K562 (cell line): ENCODE results near the gene RAD54L. TPM values are rescaled to one million over a fixed set of nuclear protein-coding genes. Genes with fewer than 3 reads are reported as not detected.

Source experiments
- ATAC-seq: fragments of 200-7000 bp; cut with Tn5 transposase; 3 replicates; pipeline ENCODE4 v1.9.1; 2020; ENCODE audit warnings: moderate library complexity
- BruUV-seq: library from RNA; stranded (reverse); fragments of 400-500 nt; replicated peaks from 2 replicates; lab custom pipeline; 2021; lab: Mats Ljungman, UMichigan
- CTCF ChIA-PET: fragments of 300-600 bp; formaldehyde crosslinking; extraction: SDS; loops from one replicate; lab custom pipeline; 2021; ENCODE audit warnings: low intra/inter-chr PET ratio; lab: Yijun Ruan, JAX
- POLR2A ChIA-PET: fragments of 300-600, 350-650 bp; sonication (Branson Sonifier 250); formaldehyde crosslinking; extraction: SDS; loops from one replicate; lab custom pipeline; 2021; ENCODE audit warnings: antibody characterized with exemption, inconsistent platforms; lab: Yijun Ruan, JAX
- DNase-seq, 4 experiments: peaks; one replicate each; pipeline versions ENCODE4 v3.0.0 to v3.0.0-alpha.2; 2011 to 2018; ENCODE audit warnings: low spot score in 3 of 4, mixed read lengths in 3 of 4; ENCODE audit errors: extremely low read depth in 1 of 4
- FAIRE-seq: peaks from 2 replicates; lab custom pipeline; 2011; peaks lifted over from hg19 to GRCh38; lab: Jason Lieb, UNC
- H2AFZ ChIP-seq: 2 replicates; pipeline ENCODE4 v1.6.0; 2011; ENCODE audit warnings: low read depth, low read length, control low read depth, inconsistent platforms
- H3K27ac ChIP-seq: fragments of 200-600 bp; 3 replicates; pipeline ENCODE4 v1.8.0; 2011; ENCODE audit warnings: low read depth, mild to moderate bottlenecking, control low read depth, inconsistent platforms, low read length, moderate library complexity, mixed read lengths; ENCODE audit errors: extremely low read depth
- H3K27me3 ChIP-seq, 2 experiments: fragments of 300-600 bp in 1 of 2; 2 replicates in 1 of 2; 3 replicates in 1 of 2; pipeline versions ENCODE4 v1.6.0 to v1.8.0; 2011; ENCODE audit warnings: inconsistent platforms in 2 of 2, low read length in 2 of 2, mild to moderate bottlenecking in 1 of 2, mixed read lengths in 1 of 2, moderate library complexity in 1 of 2; ENCODE audit not compliant: control insufficient read depth in 2 of 2, insufficient read depth in 2 of 2
- H3K36me3 ChIP-seq: fragments of 300-600 bp; 3 replicates; pipeline ENCODE4 v1.8.0; 2011; ENCODE audit warnings: mild to moderate bottlenecking, low read length, inconsistent platforms; ENCODE audit not compliant: control insufficient read depth, insufficient read depth
- H3K4me1 ChIP-seq, 2 experiments: fragments of 200-600 bp in 1 of 2; replicated peaks in 1 of 2; 2 replicates in 1 of 2; 3 replicates in 1 of 2; pipeline versions ENCODE4 v1.5.1 to v1.8.0; 2011; ENCODE audit warnings: inconsistent platforms in 2 of 2, low read length in 2 of 2, mild to moderate bottlenecking in 1 of 2, mixed read lengths in 1 of 2, moderate library complexity in 1 of 2; ENCODE audit not compliant: control insufficient read depth in 2 of 2, insufficient read depth in 2 of 2
- H3K4me2 ChIP-seq: 2 replicates; pipeline ENCODE4 v1.6.1; 2011; ENCODE audit warnings: low read length, control low read depth, inconsistent platforms, mixed read lengths; ENCODE audit not compliant: insufficient read depth
- H3K4me3 ChIP-seq: fragments of 200-600 bp; sonication (generic), shearing (Covaris generic); 2 replicates; pipeline ENCODE4 v1.5.1; 2016; ENCODE audit warnings: control low read depth, inconsistent platforms
- H3K79me2 ChIP-seq: fragments of 200-600 bp; 3 replicates; pipeline ENCODE4 v1.8.0; 2011; ENCODE audit warnings: low read length, inconsistent platforms; ENCODE audit not compliant: control insufficient read depth, insufficient read depth
- H3K9ac ChIP-seq, 2 experiments: 2 replicates each; pipeline versions ENCODE4 v1.6.0 to v1.6.1; 2011; ENCODE audit warnings: low read depth in 2 of 2, low read length in 2 of 2, control low read depth in 1 of 2, inconsistent platforms in 1 of 2, mild to moderate bottlenecking in 1 of 2, mixed read lengths in 1 of 2; ENCODE audit not compliant: insufficient read depth in 1 of 2
- H3K9me1 ChIP-seq: one replicate; pipeline ENCODE4 v1.6.0; 2011; ENCODE audit warnings: inconsistent platforms, mild to moderate bottlenecking, low read length, moderate library complexity; ENCODE audit not compliant: control insufficient read depth, insufficient read depth
- H3K9me3 ChIP-seq: replicated peaks from 2 replicates; pipeline ENCODE4 v1.5.1; 2011; ENCODE audit warnings: low read depth, low read length, inconsistent platforms; ENCODE audit not compliant: control insufficient read depth, insufficient read depth
- H4K20me1 ChIP-seq: replicated peaks from 2 replicates; pipeline ENCODE4 v1.6.1; 2011; ENCODE audit warnings: low read length, inconsistent platforms, mixed read lengths; ENCODE audit not compliant: control insufficient read depth, insufficient read depth
- ADNP ChIP-seq: fragments of 200-800 bp; sonication (Bioruptor generic); IDR thresholded peaks from 2 replicates; pipeline ENCODE4 v1.6.1; 2016; ENCODE audit warnings: missing genetic modification characterization, missing compliant biosample characterization
- ARNT ChIP-seq, 2 experiments: fragments of 450-650 bp; IDR thresholded peaks; 2 replicates each; pipeline ENCODE4 v1.6.1; 2016; ENCODE audit warnings: mild to moderate bottlenecking in 1 of 2
- CEBPB ChIP-seq: fragments of 450-650 bp; IDR thresholded peaks from 2 replicates; pipeline ENCODE4 v1.6.1; 2016; ENCODE audit warnings: missing genetic modification characterization, missing compliant biosample characterization
- HLTF ChIP-seq: fragments of 450-650 bp; IDR thresholded peaks from 2 replicates; pipeline ENCODE4 v1.6.1; 2016
- HNRNPH1 ChIP-seq: fragments of 200-400 bp; formaldehyde crosslinking; optimal IDR thresholded peaks from 2 replicates; pipeline ENCODE3; 2017; ENCODE audit warnings: low read depth, mild to moderate bottlenecking, low read length, moderate library complexity
- KLF1 ChIP-seq: fragments of 450-650 bp; IDR thresholded peaks from 2 replicates; pipeline ENCODE4 v1.6.1; 2016; ENCODE audit warnings: missing genetic modification characterization, missing compliant biosample characterization
- PHB2 ChIP-seq: fragments of 450-650 bp; IDR thresholded peaks from 2 replicates; pipeline ENCODE4 v1.6.1; 2017; ENCODE audit warnings: low read depth
- RAD21 ChIP-seq, 2 experiments: fragments of 250-450 bp in 1 of 2; fragments of 450-650 bp in 1 of 2; sonication (Bioruptor Pico) in 1 of 2; formaldehyde crosslinking in 1 of 2; IDR thresholded peaks in 1 of 2; conservative IDR thresholded peaks in 1 of 2; 2 replicates each; pipeline versions ENCODE4 v1.4.0 to v1.8.0; 2020 to 2022; ENCODE audit warnings: mild to moderate bottlenecking in 2 of 2, moderate library complexity in 1 of 2
- SNIP1 ChIP-seq: fragments of 450-650 bp; IDR thresholded peaks from 2 replicates; pipeline ENCODE4 v1.7.1; 2017; ENCODE audit warnings: low read depth, mild to moderate bottlenecking
- TAF9B ChIP-seq: fragments of 450-650 bp; IDR thresholded peaks from 2 replicates; pipeline ENCODE4 v1.6.1; 2018; ENCODE audit warnings: mild to moderate bottlenecking; ENCODE audit not compliant: partially characterized antibody
- ZNF431 ChIP-seq: sonication (generic); formaldehyde crosslinking; IDR thresholded peaks from 2 replicates; pipeline ENCODE4 v1.8.0; 2022; ENCODE audit warnings: mild to moderate bottlenecking, missing genetic modification reagents
- WGBS: fragments of 100-300 bp; shearing (Covaris generic); methylation state at CpG from one replicate; pipeline ENCODE4 v1.1.6; 2016; ENCODE audit warnings: low coverage, mixed read lengths; ENCODE audit not compliant: insufficient coverage; ENCODE audit errors: missing lambda C conversion rate; 5-methylcytosine and 5-hydroxymethylcytosine counted together
- in situ Hi-C: fragments of 300-500 bp; cut with MboI; formaldehyde crosslinking; loops from 4 replicates; pipeline ENCODE4 v1.15.0; 2018; ENCODE audit warnings: inconsistent platforms, mixed read lengths
- intact Hi-C: fragments of 100-400 bp; cut with micrococcal nuclease; formaldehyde crosslinking; loops from 2 replicates; pipeline ENCODE4 v1.14.2; 2022
- polyA plus RNA-seq, 8 experiments: library from polyadenylated mRNA; depleted of rRNA in 4 of 8; stranded (reverse) in 5 of 8; unstranded in 3 of 8; fragments of >200 nt; fragmentation: Nextera tagmentation in 2 of 8; fragmentation: Illumina TruSeq in 1 of 8; extraction: Ambion mirVana in 2 of 8; extraction: Trizol in 1 of 8; gene quantifications; 2 replicates each; pipeline versions ENCODE4 v1.2.1 to v1.2.3, GENCODE V29; 2011 to 2014; ENCODE audit warnings: inconsistent platforms in 1 of 8, missing spikeins in 1 of 8
- total RNA-seq, 7 experiments: library from RNA; depleted of rRNA in 6 of 7; stranded (reverse); fragments of >200 nt in 6 of 7; fragmentation: Illumina TruSeq in 2 of 7; extraction: Trizol in 2 of 7; gene quantifications; 2 replicates each; pipeline versions ENCODE4 v1.2.1 to v1.2.3, GENCODE V29; 2011 to 2021; ENCODE audit warnings: low replicate concordance in 1 of 7

RAD54L gene
- total and polyA plus RNA-seq, 9 of the 15 experiments (the other 6 are each of a cell fraction or from before 2014, with no cell fraction given) = 17.9 to 92.3 (median 37.5) TPM

- TF ChIP-seq CEBPB (tag) (no peak), SNIP1 (0 out of 2 replicates have a peak, but pooled peaks have one; percentile 67), ZNF431 (CRISPR knock-in tag) (no peak), ADNP (tag) (peak; percentile 72), RAD21 (CRISPR knock-in tag; conservative IDR thresholded peaks at IDR 0.05 in 1 of 2, IDR thresholded peaks at IDR 0.05 in 1 of 2) (no peak), ARNT (IDR thresholded peaks at IDR 0.05) (0 out of 4 replicates have a peak, but pooled peaks of 1 of the 2 experiments have one; percentile 16), HLTF (no peak), HNRNPH1 (no peak), KLF1 (tag) (no peak), PHB2 (no peak), TAF9B (no peak)
- Histone ChIP-seq H3K4me1 (peaks cover 27 to 36% of the 10 kb centered on the region in 2 experiments), H2AFZ (peak overlapping the region; percentile 98), H3K9me3 (no peaks in the 10 kb centered on the region), H3K79me2 (peaks cover 15% of the 10 kb centered on the region), H3K9me1 (no peaks in the 10 kb centered on the region), H3K27ac (peak overlapping the region; percentile 55; the same call in 2 of the 3 replicates), H4K20me1 (no peaks in the 10 kb centered on the region), H3K9ac (peak overlapping the region; percentile 90 to 100; a peak in 3 of 4 replicates), H3K27me3 (no peaks in the 10 kb centered on the region), H3K4me2 (peak overlapping the region; percentile 100), H3K4me3 (peak overlapping the region; percentile 83), H3K36me3 (peaks cover 26% of the 10 kb centered on the region; the same call in 1 of the 3 replicates)
- POLR2A ChIA-PET = interaction anchor here (0.6 to 2.3 kb wide), 13 partner anchors 9 to 699 kb away, joined by 3 to 7 read pairs (median 4); partner anchors contain the start of genes CCDC163, MMACHC and PRDX1
- 37% methylated on average over 3 of the region's 3 CpGs for WGBS
- CTCF ChIA-PET = no interaction called here
- in situ Hi-C loops = loop anchor here (25.0 kb wide), 1 partner anchor 562 kb away; no protein-coding TSS in a partner anchor
- ATAC-seq (peak; percentile 4), FAIRE-seq (no peak), DNase-seq (peak in 2 of 4 experiments; percentile 17 to 34)
- no TSS peak for BruUV-seq
- intact Hi-C loops = loop anchor here (2.0 kb wide), 2 partner anchors 18 to 24 kb away; no protein-coding TSS in a partner anchor
Measured at GRCh38 chr1:46199233-46199749, 48.3 kb upstream of the RAD54L start.
